Lung (tissue), 12 donors: ENCODE data around the gene LCP2. TPM values are rescaled to one million over a fixed set of nuclear protein-coding genes. Genes with fewer than 3 reads are reported as not detected.

Source experiments
- ATAC-seq: fragments of 200-7000 bp; cut with Tn5 transposase; one replicate; pipeline ENCODE4 v1.9.1; 2020; ENCODE audit warnings: moderate number of reproducible peaks; ENCODE audit not compliant: insufficient read depth, low FRiP score
- DNase-seq, 3 donors: peaks; one replicate each; pipeline ENCODE4 v3.0.0-alpha.2; 2013 to 2017
- H3K27ac ChIP-seq, 2 donors: one replicate each; pipeline ENCODE4 v1.5.1; 2013; ENCODE audit warnings: mild to moderate bottlenecking in 2 of 2, moderate library complexity in 2 of 2, control low read depth in 1 of 2, inconsistent platforms in 1 of 2, low read depth in 1 of 2, low read length in 1 of 2
- H3K27me3 ChIP-seq, 3 donors: one replicate each; pipeline ENCODE4 v1.5.1; 2013; ENCODE audit warnings: low read length in 2 of 3; ENCODE audit not compliant: control insufficient read depth in 3 of 3, insufficient read depth in 3 of 3
- H3K36me3 ChIP-seq, 4 donors: one replicate each; pipeline ENCODE4 v1.5.1; 2013; ENCODE audit warnings: low read length in 4 of 4, mild to moderate bottlenecking in 1 of 4, moderate library complexity in 1 of 4; ENCODE audit not compliant: control insufficient read depth in 4 of 4, insufficient read depth in 4 of 4
- H3K4me1 ChIP-seq, 5 donors: one replicate each; pipeline ENCODE4 v1.5.1; 2013; ENCODE audit warnings: low read length in 5 of 5, mild to moderate bottlenecking in 2 of 5, moderate library complexity in 1 of 5; ENCODE audit not compliant: control insufficient read depth in 5 of 5, insufficient read depth in 5 of 5
- H3K4me3 ChIP-seq: one replicate; pipeline ENCODE4 v1.5.1; 2013; ENCODE audit warnings: mild to moderate bottlenecking, control low read depth, moderate library complexity
- H3K9ac ChIP-seq, 2 donors: one replicate each; pipeline ENCODE4 v1.5.1; 2013; ENCODE audit warnings: low read length in 2 of 2, control low read depth in 1 of 2; ENCODE audit not compliant: insufficient read depth in 1 of 2
- H3K9me3 ChIP-seq, 4 donors: one replicate each; pipeline ENCODE4 v1.5.1; 2013; ENCODE audit warnings: low read length in 3 of 4, mild to moderate bottlenecking in 1 of 4, moderate library complexity in 1 of 4; ENCODE audit not compliant: control insufficient read depth in 4 of 4, insufficient read depth in 3 of 4
- CTCF ChIP-seq: IDR thresholded peaks from 2 replicates; pipeline ENCODE4 v1.5.1; 2012; ENCODE audit warnings: mild to moderate bottlenecking; ENCODE audit errors: control extremely low read depth, extremely low read depth
- WGBS, 2 donors: extraction: QIAGEN DNeasy Blood & Tissue Kit; methylation state at CpG; one replicate each; pipeline ENCODE4 v1.1.7; 2013; 5-methylcytosine and 5-hydroxymethylcytosine counted together
- polyA plus RNA-seq, 2 donors: library from polyadenylated mRNA; stranded (reverse); fragments of 200-250 nt; gene quantifications; one replicate each; pipeline ENCODE4 v1.2.1, GENCODE V29; 2013
- total RNA-seq, 2 donors: library from RNA; depleted of rRNA in 1 of 2; stranded (reverse); fragments of >200 nt in 1 of 2; gene quantifications; one replicate each; pipeline ENCODE4 v1.2.1, GENCODE V29; 2014 to 2021
- donor health status: control.
- donor health status: control.
- donor health status: Bipolar disorder and iron deficiency.
- donor health status: healthy.
- donor health status: DM: yes; HTN: yes; CAD: no.

Gene LCP2
- total and polyA plus RNA-seq, 4 donors, result 15.6 to 127 (median 56.0) TPM

DNA sequence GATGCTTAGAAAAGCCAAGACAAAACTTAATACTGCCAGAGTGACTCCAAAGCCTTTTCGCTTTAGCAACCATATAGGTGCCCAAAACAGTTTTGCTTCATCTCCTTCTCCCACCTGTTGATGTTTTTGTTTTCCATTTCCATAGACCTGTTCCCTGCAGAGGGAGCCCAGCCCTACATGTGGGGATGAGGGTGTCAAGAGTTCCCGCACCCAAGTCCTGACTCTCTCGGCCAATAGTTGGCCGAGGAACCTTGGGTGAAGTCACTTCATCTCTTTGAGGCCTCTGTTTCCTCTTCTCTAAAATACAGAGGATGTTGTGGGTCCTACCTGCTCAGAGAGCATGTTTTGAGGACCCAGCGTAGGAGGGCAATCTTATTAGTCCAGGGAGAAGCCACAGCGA lies 38.5 kb upstream of the LCP2 start:
- H3K36me3 ChIP-seq, result no peaks in the 10 kb centered on the region
- no peaks in the 10 kb centered on the region for H3K9me3 ChIP-seq
- ATAC-seq (no peak), DNase-seq (no peak)
- peaks cover 0 to 2% (median 0%) of the 10 kb centered on the region in 3 donors for H3K27me3 ChIP-seq
- no peak overlapping the region for H3K27ac ChIP-seq
- WGBS, 2 donors, result 61 to 79% methylated on average over 6 of the region's 6 CpGs
- peaks cover 0 to 6% (median 2%) of the 10 kb centered on the region in 5 donors for H3K4me1 ChIP-seq
- TF ChIP-seq CTCF, result no peak
- no peak overlapping the region for H3K9ac ChIP-seq
- no peak overlapping the region for H3K4me3 ChIP-seq

- DNase-seq (no peak), ATAC-seq (no peak)
- H3K27ac ChIP-seq, result no peak overlapping the region
- no peak overlapping the region for H3K9ac ChIP-seq
- H3K9me3 ChIP-seq, result no peaks in the 10 kb centered on the region
- 74 to 79% methylated on average over 5 of the region's 5 CpGs for WGBS, 2 donors
- no peak for TF ChIP-seq CTCF
- H3K4me3 ChIP-seq, result no peak overlapping the region
- peaks cover 0 to 9% (median 6%) of the 10 kb centered on the region in 5 donors for H3K4me1 ChIP-seq
- H3K36me3 ChIP-seq, result no peaks in the 10 kb centered on the region
- peaks cover 0 to 2% (median 0%) of the 10 kb centered on the region in 3 donors for H3K27me3 ChIP-seq
Measured at GRCh38 chr5:170334626-170335025, 37.0 kb upstream of the LCP2 start.

- ATAC-seq, result peak; percentile 6
- no peaks in the 10 kb centered on the region for H3K36me3 ChIP-seq
- no peak overlapping the region for H3K9ac ChIP-seq
- no peaks in the 10 kb centered on the region for H3K9me3 ChIP-seq
- no peak for TF ChIP-seq CTCF
- peaks cover 0 to 9% (median 6%) of the 10 kb centered on the region in 5 donors for H3K4me1 ChIP-seq
- peaks cover 0 to 6% (median 5%) of the 10 kb centered on the region in 3 donors for H3K27me3 ChIP-seq
- WGBS, 2 donors, result 33 to 55% methylated on average over 11 of the region's 11 CpGs
- DNase-seq, result no peak
- H3K4me3 ChIP-seq, result no peak overlapping the region
- peak overlapping the region in 1 of 2 donors; percentile 17 for H3K27ac ChIP-seq
Measured at GRCh38 chr5:170333161-170333910, 35.8 kb upstream of the LCP2 start.
